Activated CD4-positive, alpha-beta T cell treated with anti-CD3 and anti-CD28 coated beads for 24 hours (primary cell): Measurements from ENCODE around the gene TNFAIP3.
"Not testable (repeated sequence)": the region's sequence is repeated elsewhere in the genome, so short reads cannot be mapped to it uniquely, and the experiment has no call there.

ENCODE experiments used
- DNase-seq, 2 donors: peaks; one replicate each; pipeline ENCODE4 v3.0.0-alpha.2; 2020; ENCODE audit warnings: low read depth in 2 of 2

TNFAIP3 gene

GRCh38 chr6:137844773-137845172, 22.3 kb upstream of the TNFAIP3 start:
- not testable (repeated sequence) for DNase-seq

DNA sequence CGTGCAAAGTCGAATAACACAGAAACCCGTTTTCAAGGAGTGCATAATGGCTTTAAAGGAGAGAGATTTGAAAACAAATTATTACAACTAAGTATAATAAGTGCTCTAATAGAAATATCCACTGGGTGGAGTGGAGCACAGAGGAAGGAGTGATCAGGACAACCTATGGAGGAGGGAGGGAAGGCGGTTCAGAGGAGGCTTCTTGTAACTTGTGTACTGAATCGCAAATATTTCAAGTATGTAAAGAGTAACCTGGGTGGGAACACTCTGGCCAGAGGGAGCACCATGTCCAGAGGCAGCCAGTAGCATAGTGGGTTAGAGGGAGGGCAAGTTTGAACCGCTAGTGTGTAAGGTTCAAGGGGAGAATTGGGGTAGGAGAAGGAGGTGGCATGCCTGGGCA, 21.6 kb upstream of the TNFAIP3 start:
- no peak for DNase-seq

DNA sequence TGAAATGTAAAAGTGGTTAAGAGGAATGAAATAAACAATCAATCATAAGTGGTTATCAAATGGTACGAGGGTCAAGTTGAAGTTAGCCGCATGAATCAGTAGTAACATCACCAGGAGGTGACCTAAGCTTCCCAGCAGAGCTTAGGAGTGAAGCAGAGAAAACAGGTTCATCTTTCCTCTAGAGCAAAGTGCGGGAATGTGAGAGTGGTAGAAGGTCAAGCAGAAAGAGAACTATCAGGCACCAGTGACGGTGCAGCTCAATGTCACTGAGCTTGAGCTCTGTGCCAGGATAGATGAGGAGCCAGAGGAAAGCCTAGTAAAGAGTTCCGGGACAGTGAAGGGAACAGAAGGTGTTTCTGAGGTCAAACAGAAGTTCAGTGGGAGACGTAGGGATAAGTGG, 20.8 kb upstream of the TNFAIP3 start:
- DNase-seq = no peak

- no peak for DNase-seq
These were observed 20.2 kb upstream of the TNFAIP3 start for GRCh38 chr6:137846772-137847313.

- no peak for DNase-seq
These were observed 19.3 kb upstream of the TNFAIP3 start for GRCh38 chr6:137847748-137848147.

GRCh38 chr6:137848672-137849071, 18.4 kb upstream of the TNFAIP3 start:
- no peak for DNase-seq

- no peak for DNase-seq
These were observed 17.7 kb upstream of the TNFAIP3 start for GRCh38 chr6:137849181-137849980.

- DNase-seq = no peak
These were observed 16.9 kb upstream of the TNFAIP3 start for GRCh38 chr6:137849981-137850714.

GRCh38 chr6:137850816-137851602, 16.1 kb upstream of the TNFAIP3 start:
- no peak for DNase-seq

DNA sequence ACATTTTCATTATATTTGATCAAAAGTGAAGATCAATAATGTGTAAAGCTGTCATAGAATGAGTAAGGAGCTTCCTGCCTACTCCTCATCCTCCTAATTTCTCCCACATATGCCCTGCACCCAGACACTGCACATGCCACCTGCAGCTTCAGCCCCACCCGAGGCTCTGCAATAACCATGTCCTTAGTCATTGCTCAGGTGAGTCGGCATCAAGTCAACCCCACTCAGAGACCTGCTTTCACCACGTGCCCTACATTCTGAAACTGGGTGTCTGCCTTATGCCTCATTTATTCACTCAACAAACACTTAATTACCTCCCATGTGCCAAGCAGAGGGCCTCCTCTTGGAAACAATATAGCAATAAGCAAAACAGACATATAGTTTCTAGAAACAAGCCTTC, 15.4 kb upstream of the TNFAIP3 start:
- no peak for DNase-seq

DNA sequence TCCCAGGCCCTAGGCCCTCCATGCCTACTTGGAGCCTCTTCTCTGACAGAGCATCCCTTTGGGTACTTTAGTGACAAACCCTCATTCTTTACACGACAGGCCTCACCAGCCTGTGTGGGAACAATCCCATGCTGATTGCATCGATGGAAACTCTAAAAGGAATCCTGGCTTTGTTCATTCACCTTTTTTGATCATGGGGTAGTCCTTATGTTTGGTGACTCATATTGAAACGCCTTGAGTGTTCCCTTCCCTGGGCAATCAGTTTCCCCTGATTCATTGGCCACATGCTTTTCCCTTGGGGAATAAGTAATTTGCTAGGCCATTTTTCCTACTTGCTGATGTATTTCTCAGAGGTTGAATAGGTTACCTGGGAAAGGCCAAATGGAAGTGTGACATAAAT, 14.7 kb upstream of the TNFAIP3 start:
- no peak for DNase-seq

GRCh38 chr6:137852811-137853210, 14.2 kb upstream of the TNFAIP3 start:
- no peak for DNase-seq

DNA sequence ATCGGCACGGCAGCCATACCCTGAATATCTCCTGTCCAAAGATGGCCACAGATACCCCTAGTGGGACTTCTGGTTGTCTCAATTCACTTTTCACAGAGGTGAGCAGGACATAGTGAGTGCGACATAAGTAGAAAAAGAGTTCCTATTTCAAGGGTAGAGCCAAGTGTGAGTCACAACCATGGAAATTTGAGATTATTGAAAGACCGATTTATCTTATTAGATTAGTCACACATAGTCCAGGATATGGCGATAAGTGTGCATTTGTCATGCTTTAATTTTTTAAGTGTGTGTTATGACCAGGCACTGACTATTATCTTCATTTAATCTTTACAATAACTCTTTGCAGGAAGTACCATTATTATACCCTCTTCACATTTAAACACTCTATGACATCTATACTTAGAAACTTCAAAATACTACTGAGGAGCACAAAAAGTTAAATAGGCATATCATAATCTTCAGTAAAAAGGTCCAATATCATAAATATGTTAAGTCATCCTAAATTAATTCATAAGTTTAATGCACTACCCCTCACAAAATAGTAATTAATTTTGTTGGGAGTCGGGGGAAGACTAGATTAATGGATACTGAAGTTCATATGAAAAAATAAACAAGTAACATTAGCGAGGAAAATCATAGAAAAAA, 13.4 kb upstream of the TNFAIP3 start:
- DNase-seq = no peak

GRCh38 chr6:137856138-137856898, 10.7 kb upstream of the TNFAIP3 start:
- DNase-seq = no peak

- DNase-seq = no peak
These were observed 8.0 kb upstream of the TNFAIP3 start for GRCh38 chr6:137859025-137859424.

- DNase-seq = no peak
These were observed 6.6 kb upstream of the TNFAIP3 start for GRCh38 chr6:137860394-137861005.

DNA sequence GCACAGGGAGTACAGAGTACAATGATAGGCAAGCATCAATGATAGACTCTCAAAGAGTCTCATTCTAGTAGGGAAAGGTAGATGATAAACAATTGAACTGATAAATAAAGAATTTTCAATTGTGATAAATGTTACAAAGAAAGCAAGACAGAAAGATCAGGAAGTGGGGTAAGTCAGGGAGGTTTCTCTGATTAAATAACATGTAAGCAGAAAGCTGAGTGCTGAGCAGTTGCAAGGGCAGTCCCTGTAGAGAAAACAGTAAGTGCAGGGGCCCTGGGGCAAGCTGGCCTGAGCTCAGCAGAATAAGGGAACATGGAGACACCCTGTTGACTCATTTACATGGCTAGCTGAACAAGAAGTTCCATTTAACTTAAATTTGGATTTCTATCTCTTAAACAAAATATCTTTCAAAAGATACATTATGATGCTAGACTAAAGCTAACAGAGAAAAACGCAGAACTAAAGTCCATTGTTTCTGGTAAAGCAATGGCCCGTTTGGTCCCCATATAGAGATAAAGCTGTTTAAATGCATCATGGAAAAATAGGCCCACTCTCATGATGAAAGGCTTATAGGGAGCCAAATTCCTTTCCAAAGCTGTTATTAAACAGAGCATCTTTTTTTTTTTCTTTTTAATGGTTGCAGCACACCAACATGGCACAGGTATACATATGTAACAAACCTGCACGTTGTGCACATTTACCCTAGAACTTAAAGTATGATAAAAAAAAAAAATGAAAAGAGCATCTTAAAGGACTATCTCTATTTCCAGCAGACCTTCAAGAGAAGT, 5.3 kb upstream of the TNFAIP3 start:
- DNase-seq = no peak

DNA sequence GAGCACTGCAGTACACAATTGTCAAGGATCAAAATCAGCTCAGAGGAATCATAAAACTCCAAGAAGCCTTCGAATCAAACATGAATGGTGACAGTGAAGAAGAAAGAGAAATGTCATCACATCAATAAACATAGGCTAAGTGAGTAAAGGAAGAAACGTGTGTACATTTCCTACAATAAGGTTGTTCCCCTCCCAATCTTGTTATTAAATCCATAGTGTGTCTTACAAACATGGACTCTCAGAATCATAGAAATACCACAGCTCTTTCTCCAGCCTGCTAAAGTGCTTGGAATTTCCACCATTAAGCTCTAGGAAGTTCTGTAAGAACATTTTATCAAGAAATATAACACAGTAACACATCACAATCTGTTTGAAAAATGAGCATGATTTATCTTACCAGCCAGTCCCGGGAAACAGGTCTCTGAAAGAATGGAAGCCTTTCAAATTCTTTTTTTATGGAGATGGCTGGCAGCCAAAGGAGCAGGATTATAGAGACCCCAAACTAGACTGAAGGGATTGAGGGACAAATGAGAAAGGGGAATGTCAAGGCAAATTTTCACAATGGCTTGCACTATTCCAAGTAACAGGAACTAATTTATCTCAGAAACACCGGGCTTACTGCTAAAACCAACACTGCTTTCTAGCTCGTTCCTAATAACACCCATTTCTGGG, 4.5 kb upstream of the TNFAIP3 start:
- DNase-seq = no peak
